SJCRH30 (cell line): ENCODE measurements around the gene HNRNPF. TPM values are rescaled to one million over a fixed set of nuclear protein-coding genes. Genes with fewer than 3 reads are reported as not detected.
"Not testable (repeated sequence)": the region's sequence is repeated elsewhere in the genome, so short reads cannot be mapped to it uniquely, and the experiment has no call there.

Source experiments
- DNase-seq, 2 experiments: peaks; one replicate each; pipeline ENCODE4 v3.0.0-alpha.2; 2015 to 2020
- H3K27ac ChIP-seq: fragments of 250-450 bp; sonication (Bioruptor Pico); 2 replicates; pipeline ENCODE4 v1.5.1; 2020; ENCODE audit warnings: mild to moderate bottlenecking, moderate library complexity
- H3K27me3 ChIP-seq: fragments of 250-450 bp; sonication (Bioruptor Pico); 2 replicates; pipeline ENCODE4 v1.5.1; 2020; ENCODE audit warnings: mild to moderate bottlenecking, moderate library complexity
- H3K36me3 ChIP-seq: fragments of 250-450 bp; sonication (Bioruptor Pico); 2 replicates; pipeline ENCODE4 v1.5.1; 2020; ENCODE audit warnings: mild to moderate bottlenecking, moderate library complexity
- H3K4me1 ChIP-seq: fragments of 250-450 bp; sonication (Bioruptor Pico); 2 replicates; pipeline ENCODE4 v1.5.1; 2020; ENCODE audit warnings: mild to moderate bottlenecking, moderate library complexity
- H3K4me3 ChIP-seq: fragments of 250-450 bp; sonication (Bioruptor Pico); 2 replicates; pipeline ENCODE4 v1.5.1; 2020; ENCODE audit warnings: mild to moderate bottlenecking, moderate library complexity
- H3K9me3 ChIP-seq: fragments of 250-450 bp; sonication (Bioruptor Pico); replicated peaks from 2 replicates; pipeline ENCODE4 v1.5.1; 2020; ENCODE audit warnings: mild to moderate bottlenecking, moderate library complexity
- total RNA-seq: library from RNA; depleted of rRNA; stranded (reverse); fragments of >200 nt; shearing (Covaris generic); gene quantifications from 2 replicates; pipeline ENCODE4 v1.2.3, GENCODE V29; 2014

Gene HNRNPF
- total RNA-seq, 1 experiment from 2014 or later: 64.7 TPM

DNA sequence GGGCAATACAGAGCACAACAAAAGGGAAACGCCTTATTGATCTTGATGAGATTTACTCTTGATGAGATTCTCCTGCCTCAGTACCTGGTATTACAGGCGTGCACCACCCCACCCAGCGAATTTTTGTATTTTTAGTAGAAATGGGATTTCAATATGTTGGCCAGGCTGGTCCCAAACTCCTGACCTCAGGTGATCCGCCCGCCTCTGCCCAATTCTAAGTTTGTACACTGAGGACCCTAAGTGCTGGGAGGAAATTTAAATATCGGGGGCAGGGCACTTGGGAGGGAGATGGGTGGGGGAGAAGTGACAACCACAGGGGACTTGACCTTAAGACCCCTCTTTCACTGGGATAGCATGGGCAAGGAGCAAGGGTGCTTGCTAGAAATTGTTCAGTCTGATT, 14.1 kb downstream of the HNRNPF start:
- DNase-seq: no peak
- Histone ChIP-seq H3K36me3 (peaks cover 3% of the 10 kb centered on the region; the same call in 1 of the 2 replicates), H3K4me1 (no peaks in the 10 kb centered on the region), H3K27me3 (no peaks in the 10 kb centered on the region), H3K9me3 (no peaks in the 10 kb centered on the region), H3K4me3 (no peak overlapping the region), H3K27ac (no peak overlapping the region)

- Histone ChIP-seq H3K9me3 (no peaks in the 10 kb centered on the region), H3K27ac (no peak overlapping the region), H3K36me3 (no peaks in the 10 kb centered on the region), H3K4me3 (no peak overlapping the region), H3K4me1 (no peaks in the 10 kb centered on the region), H3K27me3 (no peaks in the 10 kb centered on the region)
- DNase-seq: no peak
Measured at GRCh38 chr10:43393606-43394360, 15.2 kb downstream of the HNRNPF start.

DNA sequence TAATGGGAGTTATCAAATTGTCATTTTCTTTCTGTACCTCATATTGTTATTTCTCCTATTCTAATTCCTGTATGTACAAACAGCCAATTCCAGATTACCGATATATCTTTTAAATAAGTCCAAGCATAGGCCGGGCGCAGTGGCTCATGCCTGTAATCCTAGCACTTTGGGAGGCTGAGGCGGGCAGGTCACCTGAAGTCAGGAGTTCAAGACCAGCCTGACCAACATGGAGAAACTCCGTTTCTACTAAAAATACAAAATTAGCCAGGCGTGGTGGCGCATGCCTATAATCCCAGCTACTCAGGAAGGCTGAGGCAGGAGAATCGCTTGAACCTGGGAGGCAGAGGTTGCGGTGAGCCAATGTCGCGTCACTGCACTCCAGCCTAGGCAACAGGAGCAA, 15.8 kb downstream of the HNRNPF start:
- DNase-seq, H3K27ac ChIP-seq, H3K4me3 ChIP-seq, H3K4me1 ChIP-seq, H3K27me3 ChIP-seq, H3K36me3 ChIP-seq, H3K9me3 ChIP-seq: not testable (repeated sequence)

- no peaks in the 10 kb centered on the region for H3K9me3 ChIP-seq
- no peak overlapping the region for H3K27ac ChIP-seq
- no peaks in the 10 kb centered on the region for H3K4me1 ChIP-seq
- H3K27me3 ChIP-seq: no peaks in the 10 kb centered on the region
- no peaks in the 10 kb centered on the region; the same call in 1 of the 2 replicates for H3K36me3 ChIP-seq
- no peak overlapping the region for H3K4me3 ChIP-seq
- no peak for DNase-seq
Measured at GRCh38 chr10:43392748-43393147, 16.2 kb downstream of the HNRNPF start.

- H3K36me3 ChIP-seq: no peaks in the 10 kb centered on the region; the same call in 1 of the 2 replicates
- H3K27ac ChIP-seq: no peak overlapping the region
- no peak for DNase-seq
- H3K9me3 ChIP-seq: no peaks in the 10 kb centered on the region
- no peaks in the 10 kb centered on the region for H3K4me1 ChIP-seq
- H3K4me3 ChIP-seq: no peak overlapping the region
- no peaks in the 10 kb centered on the region for H3K27me3 ChIP-seq
Measured at GRCh38 chr10:43391496-43391895, 17.5 kb downstream of the HNRNPF start.

DNA sequence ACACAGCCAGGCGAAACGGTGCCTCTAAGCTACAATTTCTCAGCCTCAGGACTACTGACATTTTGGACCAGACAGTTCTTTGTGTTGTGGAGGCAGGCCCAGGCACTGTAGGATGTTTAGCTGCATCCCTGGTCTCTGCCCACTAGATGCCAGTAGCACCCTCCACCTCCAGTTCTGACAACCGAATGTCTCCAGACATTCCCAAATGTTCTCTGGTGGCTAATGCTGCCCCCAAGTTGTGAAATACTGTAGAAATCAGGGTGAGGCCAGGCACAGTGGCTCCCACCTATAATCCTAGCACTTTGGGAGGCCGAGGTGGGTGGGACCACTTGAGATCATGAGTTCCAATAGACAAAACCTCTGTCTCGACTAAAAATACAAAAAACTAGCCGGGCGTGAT, 18.2 kb downstream of the HNRNPF start:
- Histone ChIP-seq H3K27me3 (no peaks in the 10 kb centered on the region), H3K4me3 (no peak overlapping the region), H3K9me3 (no peaks in the 10 kb centered on the region), H3K4me1 (no peaks in the 10 kb centered on the region), H3K36me3 (no peaks in the 10 kb centered on the region; the same call in 1 of the 2 replicates), H3K27ac (no peak overlapping the region)
- DNase-seq: no peak

- DNase-seq: no peak
- Histone ChIP-seq H3K4me3 (no peak overlapping the region), H3K27ac (no peak overlapping the region), H3K27me3 (no peaks in the 10 kb centered on the region), H3K9me3 (no peaks in the 10 kb centered on the region), H3K4me1 (no peaks in the 10 kb centered on the region), H3K36me3 (no peaks in the 10 kb centered on the region; the same call in 1 of the 2 replicates)
Measured at GRCh38 chr10:43390333-43390732, 18.7 kb downstream of the HNRNPF start.

DNA sequence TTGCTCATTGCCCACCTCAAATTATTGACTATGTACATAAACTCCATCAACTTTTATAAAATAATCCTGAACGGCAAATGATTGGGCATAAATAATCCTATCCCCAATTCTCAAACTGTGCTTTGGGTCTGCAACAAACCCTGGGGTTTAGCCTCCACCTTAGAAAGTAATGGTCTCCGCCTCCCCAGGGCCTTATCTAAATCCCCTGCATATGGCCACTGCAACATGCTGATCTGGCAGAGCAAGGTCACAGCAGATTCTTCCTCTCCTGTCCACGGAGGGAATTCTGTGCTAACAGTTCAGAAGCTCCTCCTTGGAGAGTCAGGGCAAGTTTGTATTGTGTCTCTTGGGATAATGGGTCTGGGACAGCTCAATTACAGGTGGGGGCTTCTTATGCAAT, 19.1 kb downstream of the HNRNPF start:
- Histone ChIP-seq H3K4me1 (no peaks in the 10 kb centered on the region), H3K27me3 (no peaks in the 10 kb centered on the region), H3K9me3 (no peaks in the 10 kb centered on the region), H3K36me3 (no peaks in the 10 kb centered on the region; the same call in 1 of the 2 replicates), H3K27ac (no peak overlapping the region), H3K4me3 (no peak overlapping the region)
- DNase-seq: no peak

DNA sequence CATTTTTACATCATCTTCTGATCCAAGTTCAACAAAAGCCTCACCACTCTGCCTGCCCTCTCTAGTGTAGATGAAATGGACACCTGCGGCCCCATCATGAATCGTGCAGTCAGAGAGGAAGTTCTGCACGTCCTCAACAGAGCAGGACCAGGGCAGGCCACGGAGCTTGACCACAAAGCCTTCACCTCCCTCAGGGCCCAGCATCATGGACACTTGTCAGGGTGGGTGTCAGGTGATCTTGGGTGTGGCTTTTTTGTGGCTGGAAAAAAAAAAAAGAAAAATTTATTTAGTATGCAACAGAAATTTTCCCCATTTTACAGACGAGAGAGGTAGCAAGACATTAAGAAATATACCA, 21.3 kb downstream of the HNRNPF start:
- Histone ChIP-seq H3K4me3 (no peak overlapping the region), H3K27me3 (no peaks in the 10 kb centered on the region), H3K9me3 (no peaks in the 10 kb centered on the region), H3K36me3 (no peaks in the 10 kb centered on the region; the same call in 1 of the 2 replicates), H3K4me1 (no peaks in the 10 kb centered on the region), H3K27ac (no peak overlapping the region)
- no peak for DNase-seq

GRCh38 chr10:43386981-43387677, 21.9 kb downstream of the HNRNPF start:
- DNase-seq: no peak
- H3K4me1 ChIP-seq: no peaks in the 10 kb centered on the region
- H3K9me3 ChIP-seq: no peaks in the 10 kb centered on the region
- H3K27me3 ChIP-seq: no peaks in the 10 kb centered on the region
- no peak overlapping the region for H3K27ac ChIP-seq
- no peaks in the 10 kb centered on the region; the same call in 1 of the 2 replicates for H3K36me3 ChIP-seq
- H3K4me3 ChIP-seq: no peak overlapping the region

GRCh38 chr10:43386549-43386948, 22.4 kb downstream of the HNRNPF start:
- DNase-seq: no peak
- no peaks in the 10 kb centered on the region for H3K4me1 ChIP-seq
- H3K36me3 ChIP-seq: no peaks in the 10 kb centered on the region; the same call in 1 of the 2 replicates

GRCh38 chr10:43385412-43386004, 23.5 kb downstream of the HNRNPF start:
- Histone ChIP-seq H3K27ac (no peak overlapping the region), H3K27me3 (no peaks in the 10 kb centered on the region), H3K4me1 (no peaks in the 10 kb centered on the region), H3K4me3 (no peak overlapping the region), H3K9me3 (no peaks in the 10 kb centered on the region), H3K36me3 (no peaks in the 10 kb centered on the region; the same call in 1 of the 2 replicates)
- no peak for DNase-seq

More at GRCh38 chr10:43386549-43386948, 22.4 kb downstream of the HNRNPF start:
- H3K4me3 ChIP-seq: no peak overlapping the region
- H3K27me3 ChIP-seq: no peaks in the 10 kb centered on the region
- no peaks in the 10 kb centered on the region for H3K9me3 ChIP-seq
- no peak overlapping the region for H3K27ac ChIP-seq

GRCh38 chr10:43384252-43385221, 24.4 kb downstream of the HNRNPF start:
- no peaks in the 10 kb centered on the region; the same call in 1 of the 2 replicates for H3K36me3 ChIP-seq
- H3K4me3 ChIP-seq: no peak overlapping the region
- no peaks in the 10 kb centered on the region for H3K9me3 ChIP-seq
- no peak overlapping the region for H3K27ac ChIP-seq
- DNase-seq: no peak
- no peaks in the 10 kb centered on the region for H3K27me3 ChIP-seq
- no peaks in the 10 kb centered on the region for H3K4me1 ChIP-seq

DNA sequence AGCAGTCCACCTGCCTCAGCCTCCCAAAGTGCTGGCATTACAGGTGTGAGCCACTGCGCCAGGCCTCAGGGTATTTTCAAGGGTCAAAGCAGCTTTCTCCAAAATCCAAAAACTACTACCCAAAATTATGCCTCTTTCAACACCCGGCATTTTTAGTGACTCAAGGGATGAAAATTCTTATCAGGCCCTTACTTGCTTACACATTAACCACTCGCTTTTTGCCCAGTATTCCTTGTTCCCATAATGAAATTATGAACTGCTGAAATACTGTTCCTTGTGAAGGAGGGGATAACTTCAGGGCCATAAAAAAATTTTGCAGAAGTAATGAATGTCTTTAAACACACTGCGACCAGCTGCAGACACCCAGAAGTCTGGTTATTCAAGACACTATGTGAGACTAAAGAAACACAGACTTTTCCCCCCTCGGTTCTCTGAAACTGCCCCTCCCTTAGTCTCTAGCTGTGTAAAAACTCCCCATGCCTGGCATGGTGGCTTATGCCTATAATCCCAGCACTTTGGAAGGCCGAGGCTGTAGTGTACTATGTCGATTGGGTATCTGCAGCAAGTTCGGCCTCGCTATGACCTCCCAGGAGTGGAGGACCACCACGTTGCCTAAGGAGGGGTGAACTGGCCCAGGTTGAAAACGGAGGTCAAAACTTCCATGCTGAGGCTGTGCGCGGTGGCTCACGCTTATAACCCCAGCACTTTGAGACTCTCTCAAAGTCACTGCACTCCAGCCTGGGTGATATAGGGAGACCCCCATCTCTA, 25.6 kb downstream of the HNRNPF start:
- DNase-seq: no peak
- H3K4me3 ChIP-seq: no peak overlapping the region
- no peaks in the 10 kb centered on the region for H3K9me3 ChIP-seq
- H3K4me1 ChIP-seq: no peaks in the 10 kb centered on the region
- no peak overlapping the region for H3K27ac ChIP-seq
- no peaks in the 10 kb centered on the region for H3K27me3 ChIP-seq
- no peaks in the 10 kb centered on the region for H3K36me3 ChIP-seq
